Hypothalamus (tissue), 51 donors: ENCODE measurements around the gene SSNA1.

Experiments
- DNase-seq, 51 donors: peaks; one replicate each; lab custom pipeline; 2025; lab: John Stamatoyannopoulos, UW

Gene SSNA1

GRCh38 chr9:137178939-137179630 is 9.4 kb upstream of the SSNA1 start:
- DNase-seq = no peak

- DNase-seq = no peak
These were observed 8.7 kb upstream of the SSNA1 start for GRCh38 chr9:137179761-137180160.

GRCh38 chr9:137180491-137180890 is 8.0 kb upstream of the SSNA1 start:
- no peak for DNase-seq

GRCh38 chr9:137181680-137182079 is 6.8 kb upstream of the SSNA1 start:
- no peak for DNase-seq

- no peak for DNase-seq
These were observed 5.6 kb upstream of the SSNA1 start for GRCh38 chr9:137182836-137183235.

GRCh38 chr9:137183980-137184595 is 4.4 kb upstream of the SSNA1 start:
- no peak for DNase-seq

- DNase-seq = no peak
These were observed 3.4 kb upstream of the SSNA1 start for GRCh38 chr9:137184881-137185660.

- DNase-seq = no peak
These were observed 2.6 kb upstream of the SSNA1 start for GRCh38 chr9:137185921-137186320.

- DNase-seq = no peak
These were observed 2.1 kb upstream of the SSNA1 start for GRCh38 chr9:137186385-137186784.

GRCh38 chr9:137187386-137187785 is 1.1 kb upstream of the SSNA1 start:
- no peak for DNase-seq

- no peak for DNase-seq
These were observed 388 bp upstream of the SSNA1 start for GRCh38 chr9:137188086-137188489.

GRCh38 chr9:137189297-137190295 is 1.1 kb downstream of the SSNA1 start:
- DNase-seq = peak in 1 of 51 donors; percentile 54

- no peak for DNase-seq
These were observed 1.9 kb downstream of the SSNA1 start for GRCh38 chr9:137190315-137190856.

- no peak for DNase-seq
These were observed 2.8 kb downstream of the SSNA1 start for GRCh38 chr9:137191245-137191644.

- peak in 34 of 51 donors; percentile 22 to 84 (median 68) for DNase-seq
These were observed 3.4 kb downstream of the SSNA1 start for GRCh38 chr9:137191691-137192447.

GRCh38 chr9:137192448-137192780 is 3.9 kb downstream of the SSNA1 start:
- no peak for DNase-seq

GRCh38 chr9:137192859-137193258 is 4.4 kb downstream of the SSNA1 start:
- no peak for DNase-seq

GRCh38 chr9:137193771-137194170 is 5.3 kb downstream of the SSNA1 start:
- peak in 1 of 51 donors; percentile 43 for DNase-seq

GRCh38 chr9:137194388-137194787 is 5.9 kb downstream of the SSNA1 start:
- peak; percentile 28 to 96 (median 83) for DNase-seq

GRCh38 chr9:137194909-137195308 is 6.4 kb downstream of the SSNA1 start:
- DNase-seq = no peak
